WI38 (cell line): ENCODE measurements around the gene NT5C3A.

Source experiments
- H3K4me3 ChIP-seq: 2 replicates; pipeline ENCODE4 v1.5.1; 2011; ENCODE audit warnings: low read depth, mild to moderate bottlenecking, control low read depth, low read length
- CTCF ChIP-seq: IDR thresholded peaks from 2 replicates; pipeline ENCODE4 v1.5.1; 2012; ENCODE audit warnings: low read depth, mild to moderate bottlenecking, control low read depth, low read length

NT5C3A gene

DNA sequence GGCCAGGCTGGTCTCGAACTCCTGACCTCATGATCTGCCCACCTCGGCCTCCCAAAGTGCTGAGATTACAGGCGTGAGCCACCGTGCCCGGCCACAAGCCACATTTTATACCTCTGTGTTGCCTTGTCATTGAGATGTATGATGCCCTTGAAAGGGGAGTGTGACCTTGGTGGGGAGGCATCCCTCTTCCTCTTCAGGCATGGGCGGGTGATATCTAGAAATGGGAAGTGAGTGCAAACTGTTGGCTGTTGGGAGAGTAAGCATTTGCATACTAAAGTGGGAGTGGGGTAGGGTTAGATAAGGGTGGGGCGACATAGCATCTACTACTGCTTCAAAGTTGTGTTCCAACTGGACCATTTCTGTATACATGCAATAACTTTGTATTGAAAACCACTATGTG lies 26.6 kb upstream of the NT5C3A start:
- H3K4me3 ChIP-seq, result no peak overlapping the region
- no peak for TF ChIP-seq CTCF

- no peak overlapping the region for H3K4me3 ChIP-seq
- TF ChIP-seq CTCF, result no peak
These were observed 25.3 kb upstream of the NT5C3A start for GRCh38 chr7:33087858-33088257.

- TF ChIP-seq CTCF, result no peak
- H3K4me3 ChIP-seq, result no peak overlapping the region
These were observed 24.8 kb upstream of the NT5C3A start for GRCh38 chr7:33087356-33087755.

DNA sequence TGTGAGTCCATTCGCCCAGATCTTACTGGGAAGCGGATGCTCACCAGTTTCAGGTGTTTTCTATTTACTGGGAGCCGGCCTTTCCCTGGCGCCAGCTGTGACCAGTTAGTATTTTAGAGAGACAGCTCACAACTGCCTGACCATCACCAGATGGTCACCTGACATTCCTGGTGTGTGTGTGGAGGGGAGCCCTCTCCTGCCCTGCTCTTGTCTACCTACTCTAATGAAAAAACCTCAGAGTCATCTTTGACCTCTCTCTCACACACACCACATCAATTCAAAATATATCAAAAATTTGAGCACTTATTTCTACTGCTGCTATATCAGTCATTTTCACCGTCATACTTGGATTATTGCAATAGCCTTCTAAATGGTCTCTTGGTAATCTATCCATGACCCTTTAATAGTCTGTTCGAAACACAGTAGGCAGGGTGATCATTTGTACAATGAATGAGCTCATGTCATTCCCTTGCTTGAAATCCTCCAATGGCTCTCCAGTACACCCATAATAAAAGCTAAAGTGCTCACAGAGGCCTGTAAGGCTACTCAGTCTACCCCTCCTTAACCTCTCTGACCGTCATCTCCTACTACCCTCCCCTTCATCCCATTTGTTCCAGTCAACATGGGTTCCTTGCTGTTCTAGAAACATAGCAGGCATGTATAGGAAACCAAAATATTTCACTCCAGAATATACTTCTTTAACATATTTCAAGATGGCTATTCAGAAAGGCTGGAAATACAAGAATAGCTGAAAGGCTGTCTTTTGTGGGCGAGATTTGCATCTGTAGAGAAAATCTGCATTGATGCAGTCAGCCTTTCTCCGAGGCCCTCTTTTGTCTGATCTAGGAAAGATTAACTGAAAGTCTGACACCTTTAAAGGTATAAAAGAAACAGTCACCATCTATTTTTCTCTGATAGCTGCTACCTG lies 17.5 kb upstream of the NT5C3A start:
- TF ChIP-seq CTCF, result no peak
- no peak overlapping the region for H3K4me3 ChIP-seq

DNA sequence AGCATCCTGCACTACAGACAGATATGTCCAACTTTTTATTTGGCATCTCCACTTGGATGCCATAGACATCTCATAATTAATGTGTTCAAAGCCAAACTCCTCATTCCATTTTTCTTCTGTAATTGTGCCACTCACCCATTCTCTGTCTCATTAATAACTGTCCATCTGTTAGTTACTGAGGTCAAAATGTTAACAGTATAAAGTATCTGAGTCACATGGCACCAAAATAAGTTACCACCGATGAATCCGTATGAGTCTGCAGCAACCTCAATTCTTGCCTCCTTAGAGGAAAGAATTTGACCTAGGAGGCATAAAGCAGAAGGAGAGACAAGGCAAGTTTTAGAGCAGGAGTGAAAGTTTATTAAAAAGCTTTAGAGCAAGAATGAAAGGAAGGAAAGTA lies 16.5 kb upstream of the NT5C3A start:
- no peak overlapping the region for H3K4me3 ChIP-seq
- TF ChIP-seq CTCF, result no peak

- H3K4me3 ChIP-seq, result no peak overlapping the region
- TF ChIP-seq CTCF, result no peak
These were observed 14.2 kb upstream of the NT5C3A start for GRCh38 chr7:33076737-33077136.

- no peak for TF ChIP-seq CTCF
- H3K4me3 ChIP-seq, result no peak overlapping the region
These were observed 13.4 kb upstream of the NT5C3A start for GRCh38 chr7:33075818-33076518.
